Ectodermal cell (in vitro differentiated cells): ENCODE results near the gene MOAP1. TPM values are rescaled to one million over a fixed set of nuclear protein-coding genes. Genes with fewer than 3 reads are reported as not detected.
A peak's percentile ranks its signal among the peaks of the same experiment; 100 is the strongest.
"Not testable (repeated sequence)": the region's sequence is repeated elsewhere in the genome, so short reads cannot be mapped to it uniquely, and the experiment has no call there.

Source experiments
- H3K27ac ChIP-seq: 2 replicates; pipeline ENCODE4 v1.7.0; 2013; ENCODE audit warnings: mild to moderate bottlenecking, low read depth, low read length; ENCODE audit not compliant: insufficient read depth, poor library complexity, severe bottlenecking
- H3K27me3 ChIP-seq: 2 replicates; pipeline ENCODE4 v1.7.0; 2013; ENCODE audit warnings: mild to moderate bottlenecking, low read length; ENCODE audit not compliant: insufficient read depth, control insufficient read depth, poor library complexity, severe bottlenecking
- H3K36me3 ChIP-seq: one replicate; pipeline ENCODE4 v1.7.0; 2013; ENCODE audit warnings: low read length; ENCODE audit not compliant: control insufficient read depth, insufficient read depth
- H3K4me1 ChIP-seq: one replicate; pipeline ENCODE4 v1.7.0; 2013; ENCODE audit warnings: low read length; ENCODE audit not compliant: control insufficient read depth, insufficient read depth
- H3K4me3 ChIP-seq: 2 replicates; pipeline ENCODE4 v1.7.0; 2013; ENCODE audit warnings: low read depth, low read length, control low read depth; ENCODE audit not compliant: insufficient read depth
- H3K9me3 ChIP-seq: 2 replicates; pipeline ENCODE4 v1.7.0; 2013; ENCODE audit warnings: mild to moderate bottlenecking, low read length, moderate library complexity; ENCODE audit not compliant: control insufficient read depth
- WGBS, 2 experiments: methylation state at CpG; one replicate each; pipeline ENCODE4 v1.1.7; 2013; ENCODE audit warnings: missing lambda C conversion rate in 2 of 2; 5-methylcytosine and 5-hydroxymethylcytosine counted together
- polyA plus RNA-seq, 4 experiments: library from polyadenylated mRNA; stranded (reverse); fragments of 50-300 nt; gene quantifications; one replicate each; pipeline ENCODE4 v1.2.3, GENCODE V29; 2013

Gene MOAP1
- 21.4 TPM for polyA plus RNA-seq (2013, experiment 1 of 4)
- 20.9 TPM for polyA plus RNA-seq (2013, experiment 2 of 4)
- polyA plus RNA-seq (2013, experiment 3 of 4): 17.5 TPM
- 18.6 TPM for polyA plus RNA-seq (2013, experiment 4 of 4)

GRCh38 chr14:93184391-93185348 is at the start of gene MOAP1, which contains the start of gene LYSET:
Gene MOAP1, minus strand, starts transcription at chr14:93184897. Its CDS starts 655 bp downstream, at chr14:93184242.
Gene LYSET, plus strand, starts transcription at chr14:93185317. Its CDS starts 89 bp downstream, at chr14:93185406.
- peak within 1 kb of the TSS; percentile 91 for H3K4me3 ChIP-seq
- peak within 1 kb of the TSS; percentile 84 for H3K27ac ChIP-seq
- no peaks in the 10 kb centered on the region for H3K27me3 ChIP-seq
- 0% methylated on average over 124 of the region's 124 CpGs for WGBS, 2 experiments
- no peaks in the 10 kb centered on the region for H3K4me1 ChIP-seq
- no peaks in the 10 kb centered on the region for H3K9me3 ChIP-seq
- no peaks in the 10 kb centered on the region for H3K36me3 ChIP-seq

- not testable (repeated sequence) for H3K27ac ChIP-seq, H3K4me3 ChIP-seq, H3K27me3 ChIP-seq, H3K4me1 ChIP-seq, H3K36me3 ChIP-seq, H3K9me3 ChIP-seq
- WGBS, 2 experiments: 90 to 95% methylated on average over 5 of the region's 5 CpGs
These were observed 48.4 kb upstream of the MOAP1 start for GRCh38 chr14:93233078-93233477.

GRCh38 chr14:93232159-93232558 is 47.5 kb upstream of the MOAP1 start:
- H3K36me3 ChIP-seq: peaks cover 13% of the 10 kb centered on the region
- no peaks in the 10 kb centered on the region for H3K27me3 ChIP-seq
- no peaks in the 10 kb centered on the region for H3K4me1 ChIP-seq
- H3K27ac ChIP-seq: no peak overlapping the region
- H3K4me3 ChIP-seq: no peak overlapping the region
- H3K9me3 ChIP-seq: no peaks in the 10 kb centered on the region
- 91 to 93% methylated on average over 17 of the region's 17 CpGs for WGBS, 2 experiments

- no peak overlapping the region for H3K4me3 ChIP-seq
- no peaks in the 10 kb centered on the region for H3K27me3 ChIP-seq
- H3K36me3 ChIP-seq: peaks cover 18% of the 10 kb centered on the region
- WGBS, 2 experiments: 94 to 95% methylated on average over 39 of the region's 39 CpGs
- no peaks in the 10 kb centered on the region for H3K4me1 ChIP-seq
- no peak overlapping the region for H3K27ac ChIP-seq
- H3K9me3 ChIP-seq: no peaks in the 10 kb centered on the region
These were observed 46.7 kb upstream of the MOAP1 start for GRCh38 chr14:93231129-93231979.

- peaks cover 18% of the 10 kb centered on the region for H3K36me3 ChIP-seq
- WGBS, 2 experiments: 97% methylated on average over 16 of the region's 16 CpGs
These were observed 45.8 kb upstream of the MOAP1 start for GRCh38 chr14:93230539-93230938.

GRCh38 chr14:93228550-93228949 is 43.9 kb upstream of the MOAP1 start:
- Histone ChIP-seq H3K27ac (no peak overlapping the region), H3K36me3 (peaks cover 18% of the 10 kb centered on the region), H3K4me1 (no peaks in the 10 kb centered on the region), H3K9me3 (no peaks in the 10 kb centered on the region), H3K4me3 (no peak overlapping the region), H3K27me3 (no peaks in the 10 kb centered on the region)
- 96 to 97% methylated on average over 7 to 8 of the region's 8 CpGs for WGBS, 2 experiments

More at GRCh38 chr14:93230539-93230938, 45.8 kb upstream of the MOAP1 start:
- H3K27ac ChIP-seq: no peak overlapping the region
- H3K4me1 ChIP-seq: no peaks in the 10 kb centered on the region
- no peak overlapping the region for H3K4me3 ChIP-seq
- H3K9me3 ChIP-seq: no peaks in the 10 kb centered on the region
- H3K27me3 ChIP-seq: no peaks in the 10 kb centered on the region

- H3K27me3 ChIP-seq: no peaks in the 10 kb centered on the region
- no peak overlapping the region for H3K4me3 ChIP-seq
- peaks cover 23% of the 10 kb centered on the region for H3K36me3 ChIP-seq
- H3K27ac ChIP-seq: no peak overlapping the region
- no peaks in the 10 kb centered on the region for H3K9me3 ChIP-seq
- no peaks in the 10 kb centered on the region for H3K4me1 ChIP-seq
- 94 to 97% methylated on average over 27 of the region's 27 CpGs for WGBS, 2 experiments
These were observed 38.9 kb upstream of the MOAP1 start for GRCh38 chr14:93223565-93223964.

GRCh38 chr14:93220509-93220908 is 35.8 kb upstream of the MOAP1 start:
- no peaks in the 10 kb centered on the region for H3K4me1 ChIP-seq
- no peak overlapping the region for H3K27ac ChIP-seq
- no peaks in the 10 kb centered on the region for H3K9me3 ChIP-seq
- peaks cover 18% of the 10 kb centered on the region for H3K36me3 ChIP-seq
- H3K27me3 ChIP-seq: no peaks in the 10 kb centered on the region
- no peak overlapping the region for H3K4me3 ChIP-seq

GRCh38 chr14:93219103-93219726 is 34.5 kb upstream of the MOAP1 start:
- 86 to 88% methylated on average over 3 of the region's 3 CpGs for WGBS, 2 experiments
- Histone ChIP-seq H3K4me3 (no peak overlapping the region), H3K9me3 (no peaks in the 10 kb centered on the region), H3K27ac (no peak overlapping the region), H3K4me1 (no peaks in the 10 kb centered on the region), H3K36me3 (peaks cover 30% of the 10 kb centered on the region), H3K27me3 (no peaks in the 10 kb centered on the region)
